Transverse colon (tissue), 4 donors: ENCODE measurements around the gene MAMDC2. TPM values are rescaled to one million over a fixed set of nuclear protein-coding genes. Genes with fewer than 3 reads are reported as not detected.
A peak's percentile ranks its signal among the peaks of the same experiment; 100 is the strongest.

Experiments
- DNase-seq: peaks from one replicate; pipeline ENCODE4 v3.0.0-alpha.2; 2019
- H3K27ac ChIP-seq, 4 donors: fragments of 200-600 bp; sonication (generic); 2 replicates each; pipeline ENCODE4 v1.5.1; 2016 to 2018; ENCODE audit warnings: inconsistent platforms in 4 of 4
- H3K27me3 ChIP-seq: fragments of 200-600 bp; sonication (generic); 2 replicates; pipeline ENCODE4 v1.5.1; 2017; ENCODE audit warnings: inconsistent platforms
- H3K36me3 ChIP-seq, 4 donors: fragments of 200-600 bp; sonication (generic); 2 replicates each; pipeline ENCODE4 v1.5.1; 2017 to 2019; ENCODE audit warnings: inconsistent platforms in 4 of 4
- H3K4me1 ChIP-seq, 4 donors: fragments of 200-600 bp; sonication (generic); 2 replicates each; pipeline ENCODE4 v1.5.1; 2017 to 2020; ENCODE audit warnings: inconsistent platforms in 4 of 4
- H3K4me3 ChIP-seq, 4 donors: fragments of 200-600 bp; sonication (generic); 1 replicate in 1 of 4; 2 replicates in 3 of 4; pipeline versions ENCODE4 v1.5.1 to v1.6.1; 2017 to 2019; ENCODE audit warnings: inconsistent platforms in 4 of 4
- H3K9me3 ChIP-seq, 2 donors: fragments of 200-600 bp; sonication (generic); 2 replicates each; pipeline ENCODE4 v1.5.1; 2017 to 2019; ENCODE audit warnings: inconsistent platforms in 2 of 2
- CTCF ChIP-seq, 5 experiments: fragments of 200-600 bp in 3 of 5; fragments of 450-650 bp in 2 of 5; sonication (generic) in 3 of 5; IDR thresholded peaks; 1 replicate in 2 of 5; 2 replicates in 3 of 5; pipeline ENCODE4 v1.5.1; 2016 to 2017; ENCODE audit warnings: antibody characterized with exemption in 5 of 5, inconsistent platforms in 3 of 5, mild to moderate bottlenecking in 2 of 5, moderate library complexity in 1 of 5
- EP300 ChIP-seq: sonication (generic); formaldehyde crosslinking; IDR thresholded peaks from one replicate; pipeline ENCODE4 v1.6.1; 2017; ENCODE audit warnings: antibody characterized with exemption, low read depth
- POLR2A ChIP-seq: fragments of 450-650 bp; IDR thresholded peaks from one replicate; pipeline ENCODE4 v1.6.1; 2016; ENCODE audit warnings: antibody characterized with exemption, mild to moderate bottlenecking, moderate library complexity
- POLR2AphosphoS5 ChIP-seq, 3 donors: sonication (generic); formaldehyde crosslinking; IDR thresholded peaks; one replicate each; pipeline ENCODE4 v1.6.1; 2016; ENCODE audit warnings: antibody characterized with exemption in 3 of 3
- WGBS, 2 donors: methylation state at CpG; one replicate each; pipeline ENCODE4 v1.1.5; 2018; ENCODE audit warnings: low coverage in 1 of 2; 5-methylcytosine and 5-hydroxymethylcytosine counted together
- in situ Hi-C, 4 donors: fragments of 200-750 bp; cut with MboI; loops; one replicate each; pipeline versions ENCODE4 v1.15.0 to v1.15.1; 2017; ENCODE audit warnings: low sequenced_read_pairs in 3 of 4, low pct_ligation_motif_present in 1 of 4, low pct_unique_long_range_greater_than_20kb in 1 of 4
- intact Hi-C: fragments of 100-400 bp; cut with DNase I; formaldehyde crosslinking; loops from one replicate; pipeline ENCODE4 v1.15.1; 2023; ENCODE audit warnings: low total_unique reads
- total RNA-seq, 4 donors: library from RNA; depleted of rRNA; stranded (reverse); fragments of >200 nt; gene quantifications; one replicate each; pipeline ENCODE4 v1.1.0, GENCODE V29; 2016

The MAMDC2 gene
- total RNA-seq, 4 donors from 2014 or later = 7.4 to 40.5 (median 28.9) TPM

- peak overlapping the region; percentile 7 to 65 (median 22) for H3K27ac ChIP-seq
- no peaks in the 10 kb centered on the region for H3K27me3 ChIP-seq
- TF ChIP-seq POLR2A (no peak), POLR2AphosphoS5 (IDR thresholded peaks at IDR 0.05) (no peak), EP300 (no peak), CTCF (IDR thresholded peaks at IDR 0.05) (no peak)
- no peaks in the 10 kb centered on the region for H3K9me3 ChIP-seq
- H3K4me1 ChIP-seq = peaks cover 4 to 28% (median 16%) of the 10 kb centered on the region in 4 donors
- DNase-seq = no peak
- H3K4me3 ChIP-seq = no peak overlapping the region
- in situ Hi-C loops (no loop called here), intact Hi-C loops (no loop called here)
- WGBS, 2 donors = 46 to 56% methylated on average over 1 of the region's 1 CpG
- H3K36me3 ChIP-seq = no peaks in the 10 kb centered on the region
Measured at GRCh38 chr9:70093944-70094343, 50.3 kb downstream of the MAMDC2 start.

GRCh38 chr9:70094747-70095146 lies 51.1 kb downstream of the MAMDC2 start:
- no peak for TF ChIP-seq CTCF (IDR thresholded peaks at IDR 0.05)
- no peak for TF ChIP-seq EP300
- TF ChIP-seq POLR2A = no peak
- no peak for TF ChIP-seq POLR2AphosphoS5 (IDR thresholded peaks at IDR 0.05)
- Histone ChIP-seq H3K4me3 (no peak overlapping the region), H3K27ac (peak overlapping the region in 1 of 4 donors; percentile 15), H3K36me3 (no peaks in the 10 kb centered on the region), H3K4me1 (peaks cover 4 to 24% (median 16%) of the 10 kb centered on the region in 4 donors), H3K9me3 (no peaks in the 10 kb centered on the region), H3K27me3 (no peaks in the 10 kb centered on the region)
- no peak for DNase-seq
- intact Hi-C loops (no loop called here), in situ Hi-C loops (no loop called here)

GRCh38 chr9:70097187-70097586 lies 53.5 kb downstream of the MAMDC2 start:
- Histone ChIP-seq H3K27me3 (no peaks in the 10 kb centered on the region), H3K4me3 (no peak overlapping the region), H3K9me3 (no peaks in the 10 kb centered on the region), H3K4me1 (peaks cover 0 to 24% (median 5%) of the 10 kb centered on the region in 4 donors), H3K27ac (peak overlapping the region in 2 of 4 donors; percentile 49 to 68), H3K36me3 (no peaks in the 10 kb centered on the region)
- DNase-seq = no peak
- TF ChIP-seq POLR2A (no peak), CTCF (IDR thresholded peaks at IDR 0.05) (no peak), POLR2AphosphoS5 (IDR thresholded peaks at IDR 0.05) (no peak)
- in situ Hi-C loops (no loop called here), intact Hi-C loops (no loop called here)
- WGBS, 2 donors = 69 to 78% methylated on average over 3 to 4 of the region's 4 CpGs

- H3K4me1 ChIP-seq = peaks cover 0 to 17% (median 0%) of the 10 kb centered on the region in 4 donors
- intact Hi-C loops = no loop called here
- WGBS, 2 donors = 40 to 49% methylated on average over 4 of the region's 4 CpGs
- H3K27ac ChIP-seq = peak overlapping the region; percentile 37 to 68 (median 58)
- no peaks in the 10 kb centered on the region for H3K27me3 ChIP-seq
- H3K36me3 ChIP-seq = no peaks in the 10 kb centered on the region
- in situ Hi-C loops = no loop called here
- peak; percentile 83 to 86 (median 84) for TF ChIP-seq POLR2AphosphoS5 (IDR thresholded peaks at IDR 0.05)
- no peak for TF ChIP-seq POLR2A
- TF ChIP-seq CTCF (IDR thresholded peaks at IDR 0.05) = no peak
- peak; percentile 99 for TF ChIP-seq EP300
- no peaks in the 10 kb centered on the region for H3K9me3 ChIP-seq
- peak; percentile 16 for DNase-seq
- no peak overlapping the region for H3K4me3 ChIP-seq
Measured at GRCh38 chr9:70100362-70100761, 56.7 kb downstream of the MAMDC2 start.
